Measurements from ENCODE around the gene SDR9C7.
"Not testable (repeated sequence)": the region's sequence is repeated elsewhere in the genome, so short reads cannot be mapped to it uniquely, and the experiment has no call there.

Gene SDR9C7

DNA sequence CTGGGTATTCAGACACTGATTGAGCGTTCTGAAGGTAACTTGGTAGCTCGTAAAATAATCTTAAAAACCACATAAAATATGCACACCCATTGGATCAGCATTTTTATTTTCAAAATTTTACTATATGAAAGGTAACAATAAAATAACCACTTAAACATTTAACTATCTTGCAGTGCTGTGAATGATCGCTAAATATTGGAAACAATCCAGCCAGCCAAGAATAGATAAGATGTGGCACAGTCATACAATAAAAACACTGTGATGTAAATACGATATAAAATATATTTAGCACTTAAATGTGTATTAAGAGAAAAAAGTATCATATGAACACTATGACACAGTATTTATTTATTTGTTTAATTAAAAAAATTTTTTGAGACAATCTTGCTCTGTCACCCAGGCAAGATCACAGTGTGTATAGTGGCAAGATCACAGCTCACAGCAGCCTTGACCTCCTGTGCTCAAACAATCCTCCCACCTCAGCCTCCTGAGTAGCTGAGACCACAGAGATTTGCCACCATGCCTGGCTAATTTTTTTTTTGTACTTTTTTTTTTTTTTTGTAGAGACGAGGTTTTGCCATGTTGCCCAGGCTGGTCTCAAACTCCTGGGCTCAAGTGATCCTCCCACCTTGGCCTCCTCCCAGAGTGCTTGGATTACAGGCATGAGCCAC, 39.4 kb downstream of the SDR9C7 start:
- ATAC-seq (replicated peaks) (no peak), DNase-seq (no peak)
- H3K4me3 Mint-ChIP-seq = no peak overlapping the region
- peaks cover 27 to 32% of the 10 kb centered on the region in 2 donors for H3K27me3 Mint-ChIP-seq
- H3K4me1 Mint-ChIP-seq (ENCODE audit: low read depth in 2 of 2) = no peaks in the 10 kb centered on the region
- H3K36me3 Mint-ChIP-seq (ENCODE audit: insufficient read depth) = no peaks in the 10 kb centered on the region
- H3K9me3 Mint-ChIP-seq = peaks cover 3 to 5% of the 10 kb centered on the region in 2 donors
- H3K27ac Mint-ChIP-seq = no peak overlapping the region

- H3K4me3 Mint-ChIP-seq; H3K9me3 Mint-ChIP-seq; H3K36me3 Mint-ChIP-seq (ENCODE audit: insufficient read depth); ATAC-seq (replicated peaks); H3K27ac Mint-ChIP-seq; DNase-seq; H3K4me1 Mint-ChIP-seq (ENCODE audit: low read depth in 2 of 2): not testable (repeated sequence)
- H3K27me3 Mint-ChIP-seq = peaks cover 46 to 54% of the 10 kb centered on the region in 2 donors
These were observed 42.3 kb downstream of the SDR9C7 start for GRCh38 chr12:56891885-56892284.

DNA sequence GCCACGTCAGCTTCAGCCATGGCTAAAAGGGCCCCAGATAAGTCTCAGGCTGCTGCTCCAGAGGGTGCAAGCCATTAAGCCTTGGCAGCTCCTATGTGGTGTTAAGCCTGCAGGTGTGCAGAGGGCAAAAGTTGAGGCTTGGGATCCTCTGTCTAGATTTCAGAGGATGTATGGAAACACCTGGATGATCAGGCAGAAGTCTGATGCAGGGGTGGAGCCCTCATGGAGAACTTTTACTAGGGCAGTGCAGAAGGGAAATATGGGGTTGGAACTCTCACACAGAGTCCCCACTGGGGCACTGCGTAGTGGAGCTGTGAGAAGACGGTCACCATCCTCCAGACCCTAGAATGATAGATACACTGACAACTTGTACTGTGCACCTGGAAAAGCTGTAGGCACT, 47.9 kb downstream of the SDR9C7 start:
- DNase-seq (no peak), ATAC-seq (replicated peaks) (no peak)
- H3K27ac Mint-ChIP-seq = no peak overlapping the region
- H3K9me3 Mint-ChIP-seq = peaks cover 5 to 6% of the 10 kb centered on the region in 2 donors
- H3K4me1 Mint-ChIP-seq (ENCODE audit: low read depth in 2 of 2) = no peaks in the 10 kb centered on the region
- H3K27me3 Mint-ChIP-seq = peaks cover 68 to 76% of the 10 kb centered on the region in 2 donors
- H3K4me3 Mint-ChIP-seq = no peak overlapping the region
- H3K36me3 Mint-ChIP-seq (ENCODE audit: insufficient read depth) = no peaks in the 10 kb centered on the region

DNA sequence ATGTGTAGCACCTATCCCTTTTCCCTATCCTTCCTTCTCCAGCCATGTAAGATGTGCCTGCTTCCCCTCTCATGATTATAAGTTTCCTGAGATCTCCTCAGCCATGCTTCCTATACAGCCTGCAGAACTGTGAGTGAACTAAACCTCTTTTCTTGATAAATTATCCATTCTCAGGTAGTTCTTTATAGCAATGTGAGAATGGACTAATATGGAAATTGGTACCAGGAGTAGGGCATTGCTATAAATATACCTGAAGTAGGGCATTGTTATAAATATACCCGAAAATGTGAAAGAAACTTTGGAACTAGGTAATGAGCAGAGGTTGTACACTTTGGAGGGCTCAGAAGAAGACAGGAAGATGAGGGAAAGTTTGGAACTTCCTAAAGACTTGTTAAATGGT, 48.9 kb downstream of the SDR9C7 start:
- Mint-ChIP-seq H3K36me3 (ENCODE audit: insufficient read depth) (no peaks in the 10 kb centered on the region), H3K27me3 (peaks cover 61 to 70% of the 10 kb centered on the region in 2 donors), H3K9me3 (peaks cover 5 to 6% of the 10 kb centered on the region in 2 donors), H3K27ac (no peak overlapping the region), H3K4me1 (ENCODE audit: low read depth in 2 of 2) (no peaks in the 10 kb centered on the region), H3K4me3 (no peak overlapping the region)
- ATAC-seq (replicated peaks) (no peak), DNase-seq (no peak)

GRCh38 chr12:56884421-56884820, 49.8 kb downstream of the SDR9C7 start:
- Mint-ChIP-seq H3K27me3 (peaks cover 62 to 66% of the 10 kb centered on the region in 2 donors), H3K36me3 (ENCODE audit: insufficient read depth) (no peaks in the 10 kb centered on the region), H3K9me3 (peaks cover 5 to 6% of the 10 kb centered on the region in 2 donors), H3K4me1 (ENCODE audit: low read depth in 2 of 2) (no peaks in the 10 kb centered on the region), H3K4me3 (no peak overlapping the region), H3K27ac (no peak overlapping the region)
- ATAC-seq (replicated peaks) (no peak), DNase-seq (no peak)

DNA sequence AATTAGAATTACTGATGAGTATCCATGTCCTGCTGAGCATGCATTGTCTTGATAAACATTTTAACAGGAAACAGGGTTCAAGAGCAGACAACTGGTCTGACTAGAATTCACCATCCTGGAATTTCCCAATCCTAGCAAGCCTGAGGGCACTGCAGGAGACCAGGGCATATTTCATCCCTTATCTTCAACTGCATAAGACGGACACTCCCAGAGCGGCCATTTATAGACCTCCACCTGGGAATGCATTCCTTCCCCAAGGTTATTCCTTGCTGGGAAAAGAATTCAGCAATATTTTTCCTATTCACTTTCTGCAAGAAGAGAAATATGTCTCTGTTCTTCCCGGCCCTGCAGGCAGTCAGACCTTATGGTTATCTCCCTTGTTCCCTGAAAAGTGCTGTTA, 51.8 kb downstream of the SDR9C7 start:
- not testable (repeated sequence) for H3K4me3 Mint-ChIP-seq; H3K9me3 Mint-ChIP-seq; DNase-seq; ATAC-seq (replicated peaks); H3K27ac Mint-ChIP-seq; H3K36me3 Mint-ChIP-seq (ENCODE audit: insufficient read depth); H3K4me1 Mint-ChIP-seq (ENCODE audit: low read depth in 2 of 2)
- H3K27me3 Mint-ChIP-seq = peaks cover 57 to 72% of the 10 kb centered on the region in 2 donors

DNA sequence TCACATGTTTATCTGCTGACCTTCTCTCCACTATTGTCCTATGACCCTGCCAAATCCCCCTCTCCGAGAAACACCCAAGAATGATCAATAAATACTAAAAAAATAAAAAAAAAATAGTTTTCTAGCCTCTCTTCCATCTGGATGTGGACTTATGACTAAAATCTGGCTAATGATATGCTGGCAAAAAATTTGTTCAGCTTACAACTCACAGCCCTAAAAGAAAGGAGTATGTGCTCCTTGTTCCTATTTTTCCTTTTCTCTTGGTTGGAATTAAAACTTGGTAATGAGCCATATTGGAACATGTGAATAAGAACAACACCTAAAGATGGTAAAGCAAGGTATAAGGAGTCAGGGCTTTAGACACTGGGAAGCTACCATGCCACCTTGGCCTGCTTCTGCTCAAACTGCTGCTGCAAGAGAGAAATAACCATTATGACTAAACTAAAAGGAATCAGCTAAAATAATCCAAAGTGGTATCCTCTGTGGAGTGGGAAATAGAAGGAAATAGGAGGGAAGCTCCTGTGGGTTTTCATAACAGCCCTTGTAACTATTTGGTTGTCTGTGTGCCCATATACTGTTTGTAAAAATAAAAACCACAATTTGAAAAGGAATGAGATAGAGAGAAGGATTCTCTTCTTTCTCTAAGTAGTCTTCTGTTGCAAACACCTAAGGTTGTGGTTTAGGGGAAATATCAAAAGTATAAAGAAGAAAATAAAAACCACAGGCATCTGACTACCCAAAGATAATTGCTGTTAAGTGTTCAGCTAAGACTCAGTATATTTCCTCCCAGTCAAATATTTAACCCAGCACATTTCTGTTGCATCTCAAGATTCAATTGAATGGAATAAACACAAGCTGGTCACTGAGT, 53.8 kb downstream of the SDR9C7 start:
- Mint-ChIP-seq H3K9me3 (peaks cover 4 to 6% of the 10 kb centered on the region in 2 donors), H3K27ac (no peak overlapping the region), H3K36me3 (ENCODE audit: insufficient read depth) (no peaks in the 10 kb centered on the region), H3K4me3 (no peak overlapping the region), H3K27me3 (peaks cover 62 to 69% of the 10 kb centered on the region in 2 donors), H3K4me1 (ENCODE audit: low read depth in 2 of 2) (no peaks in the 10 kb centered on the region)
- ATAC-seq (replicated peaks) (no peak), DNase-seq (no peak)

DNA sequence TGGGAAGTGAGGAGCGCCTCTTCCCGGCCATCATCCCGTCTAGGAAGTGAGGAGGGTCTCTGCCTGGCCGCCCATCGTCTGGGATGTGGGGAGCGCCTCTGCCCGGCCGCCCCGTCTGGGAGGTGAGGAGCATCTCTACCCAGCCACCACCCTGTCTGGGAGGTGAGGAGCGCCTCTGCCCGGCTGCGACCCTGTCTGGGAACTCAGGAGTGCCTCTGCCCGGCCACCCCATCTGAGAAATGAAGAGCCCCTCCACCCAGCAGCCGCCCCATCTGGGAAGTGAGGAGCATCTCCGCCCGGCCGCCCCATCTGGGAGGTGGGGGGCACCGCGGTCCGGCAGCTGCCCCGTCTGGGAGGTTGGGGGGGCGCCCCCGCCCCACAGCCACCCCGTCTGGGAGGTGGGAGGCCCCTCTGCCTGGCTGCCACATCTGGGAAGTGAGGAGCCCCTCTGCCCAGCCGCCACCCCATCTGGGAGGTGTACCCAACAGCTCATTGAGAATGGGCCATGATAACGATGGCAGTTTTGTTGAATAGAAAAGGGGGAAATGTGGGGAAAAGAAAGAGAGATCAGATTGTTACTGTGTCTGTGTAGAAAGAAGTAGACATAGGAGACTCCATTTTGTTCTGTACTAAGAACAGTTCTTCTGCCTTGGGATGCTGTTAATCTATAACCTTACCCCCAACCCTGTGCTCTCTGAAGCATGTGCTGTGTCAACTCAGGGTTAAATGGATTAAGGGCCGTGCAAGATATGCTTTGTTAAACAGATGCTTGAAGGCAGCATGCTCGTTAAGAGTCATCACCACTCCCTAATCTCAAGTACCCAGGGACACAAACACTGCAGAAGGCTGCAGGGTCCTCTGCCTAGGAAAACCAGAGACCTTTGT, 54.7 kb downstream of the SDR9C7 start:
- peaks cover 57 to 68% of the 10 kb centered on the region in 2 donors for H3K27me3 Mint-ChIP-seq
- H3K36me3 Mint-ChIP-seq (ENCODE audit: insufficient read depth); H3K9me3 Mint-ChIP-seq; H3K27ac Mint-ChIP-seq; H3K4me3 Mint-ChIP-seq; DNase-seq; ATAC-seq (replicated peaks); H3K4me1 Mint-ChIP-seq (ENCODE audit: low read depth in 2 of 2): not testable (repeated sequence)

DNA sequence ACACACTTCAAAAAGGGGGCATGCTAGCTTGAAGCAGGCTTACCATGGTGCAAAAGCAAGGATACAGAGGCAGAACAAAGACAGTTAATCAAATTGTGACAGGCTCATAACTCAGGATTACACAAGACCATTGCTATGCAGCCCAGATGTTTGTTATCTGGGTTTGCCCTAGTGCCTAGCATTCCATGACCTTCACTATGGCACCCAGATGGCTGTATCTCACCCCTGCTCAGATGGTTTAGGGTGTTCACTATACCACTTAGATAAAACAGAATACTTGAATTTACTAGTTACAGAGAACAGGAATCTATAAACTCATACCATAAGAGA, 56.2 kb downstream of the SDR9C7 start:
- Mint-ChIP-seq H3K27me3 (peaks cover 44 to 59% of the 10 kb centered on the region in 2 donors), H3K27ac (no peak overlapping the region), H3K4me1 (ENCODE audit: low read depth in 2 of 2) (no peaks in the 10 kb centered on the region)

GRCh38 chr12:56877195-56878009, 56.8 kb downstream of the SDR9C7 start:
- H3K4me3 Mint-ChIP-seq = no peak overlapping the region
- no peak for ATAC-seq (replicated peaks)
- peaks cover 44 to 60% of the 10 kb centered on the region in 2 donors for H3K27me3 Mint-ChIP-seq
- no peak overlapping the region for H3K27ac Mint-ChIP-seq
- peaks cover 0 to 4% of the 10 kb centered on the region in 2 donors for H3K9me3 Mint-ChIP-seq
- DNase-seq = no peak
- no peaks in the 10 kb centered on the region for H3K4me1 Mint-ChIP-seq (ENCODE audit: low read depth in 2 of 2)
- no peaks in the 10 kb centered on the region for H3K36me3 Mint-ChIP-seq (ENCODE audit: insufficient read depth)

More for the DNA sequence above, 56.2 kb downstream of the SDR9C7 start:
- H3K4me3 Mint-ChIP-seq = no peak overlapping the region
- ATAC-seq (replicated peaks) = no peak
- H3K9me3 Mint-ChIP-seq = peaks cover 0 to 4% of the 10 kb centered on the region in 2 donors
- H3K36me3 Mint-ChIP-seq (ENCODE audit: insufficient read depth) = no peaks in the 10 kb centered on the region
- no peak for DNase-seq

GRCh38 chr12:56874821-56875220, 59.4 kb downstream of the SDR9C7 start:
- H3K9me3 Mint-ChIP-seq = no peaks in the 10 kb centered on the region
- no peak overlapping the region for H3K4me3 Mint-ChIP-seq
- DNase-seq = no peak
- peaks cover 35 to 66% of the 10 kb centered on the region in 2 donors for H3K27me3 Mint-ChIP-seq
- H3K27ac Mint-ChIP-seq = no peak overlapping the region
- ATAC-seq (replicated peaks) = no peak
- no peaks in the 10 kb centered on the region for H3K4me1 Mint-ChIP-seq (ENCODE audit: low read depth in 2 of 2)
- H3K36me3 Mint-ChIP-seq (ENCODE audit: insufficient read depth) = no peaks in the 10 kb centered on the region

GRCh38 chr12:56873382-56873781, 60.8 kb downstream of the SDR9C7 start:
- DNase-seq (no peak), ATAC-seq (replicated peaks) (no peak)
- Mint-ChIP-seq H3K4me1 (ENCODE audit: low read depth in 2 of 2) (no peaks in the 10 kb centered on the region), H3K9me3 (no peaks in the 10 kb centered on the region), H3K27ac (no peak overlapping the region), H3K36me3 (ENCODE audit: insufficient read depth) (no peaks in the 10 kb centered on the region), H3K4me3 (no peak overlapping the region), H3K27me3 (peaks cover 48 to 71% of the 10 kb centered on the region in 2 donors)

Data from effector memory CD8-positive, alpha-beta T cell (primary cell).